GM23338 (cell line): ENCODE results near the gene MYLK2.

ENCODE experiments used
- EZH2 ChIP-seq: fragments of 200-600 bp; sonication (generic); IDR thresholded peaks from one replicate; pipeline ENCODE4 v1.8.0; 2017; ENCODE audit warnings: antibody characterized with exemption, mild to moderate bottlenecking, low read depth; ENCODE audit not compliant: unreplicated experiment
- POLR2AphosphoS5 ChIP-seq: IDR thresholded peaks from 2 replicates; pipeline ENCODE4 v1.6.1; 2016; ENCODE audit warnings: antibody characterized with exemption, low read depth
- ZNF114 ChIP-seq: fragments of 250-450 bp; sonication (Bioruptor Pico); IDR thresholded peaks from 2 replicates; pipeline ENCODE4 v1.5.0; 2020; ENCODE audit warnings: mild to moderate bottlenecking, moderate library complexity
- TF ChIP-seq, protein P1 (sequence below), 2 experiments: fragments of 200-600 bp in 1 of 2; sonication (generic) in 1 of 2; conservative IDR thresholded peaks; 2 replicates each; pipeline versions ENCODE4 v1.5.1 to v1.6.1; 2016 to 2017; ENCODE audit warnings: antibody characterized with exemption in 2 of 2, low read depth in 2 of 2, mild to moderate bottlenecking in 2 of 2, moderate library complexity in 1 of 2

DNA sequence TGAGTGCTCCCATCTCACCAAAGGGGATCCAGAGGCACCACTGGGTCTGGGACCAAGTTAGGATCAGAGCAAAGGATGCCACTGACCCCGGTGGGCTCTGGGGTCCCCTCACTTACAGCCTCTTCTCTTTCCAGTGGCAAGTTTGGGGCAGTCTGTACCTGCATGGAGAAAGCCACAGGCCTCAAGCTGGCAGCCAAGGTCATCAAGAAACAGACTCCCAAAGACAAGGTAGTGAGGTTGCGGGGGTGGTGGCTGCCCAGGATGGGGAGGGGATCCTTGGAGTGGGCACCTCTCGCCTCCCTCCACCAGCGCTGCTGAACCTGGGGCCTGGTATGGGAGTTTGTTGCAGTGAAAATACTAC lies 4.9 kb downstream of the MYLK2 start:
- TF ChIP-seq, protein P1, sequence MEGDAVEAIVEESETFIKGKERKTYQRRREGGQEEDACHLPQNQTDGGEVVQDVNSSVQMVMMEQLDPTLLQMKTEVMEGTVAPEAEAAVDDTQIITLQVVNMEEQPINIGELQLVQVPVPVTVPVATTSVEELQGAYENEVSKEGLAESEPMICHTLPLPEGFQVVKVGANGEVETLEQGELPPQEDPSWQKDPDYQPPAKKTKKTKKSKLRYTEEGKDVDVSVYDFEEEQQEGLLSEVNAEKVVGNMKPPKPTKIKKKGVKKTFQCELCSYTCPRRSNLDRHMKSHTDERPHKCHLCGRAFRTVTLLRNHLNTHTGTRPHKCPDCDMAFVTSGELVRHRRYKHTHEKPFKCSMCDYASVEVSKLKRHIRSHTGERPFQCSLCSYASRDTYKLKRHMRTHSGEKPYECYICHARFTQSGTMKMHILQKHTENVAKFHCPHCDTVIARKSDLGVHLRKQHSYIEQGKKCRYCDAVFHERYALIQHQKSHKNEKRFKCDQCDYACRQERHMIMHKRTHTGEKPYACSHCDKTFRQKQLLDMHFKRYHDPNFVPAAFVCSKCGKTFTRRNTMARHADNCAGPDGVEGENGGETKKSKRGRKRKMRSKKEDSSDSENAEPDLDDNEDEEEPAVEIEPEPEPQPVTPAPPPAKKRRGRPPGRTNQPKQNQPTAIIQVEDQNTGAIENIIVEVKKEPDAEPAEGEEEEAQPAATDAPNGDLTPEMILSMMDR (conservative IDR thresholded peaks at IDR 0.05; ENCODE audit: low read depth in 2 of 2) = no peak
- TF ChIP-seq ZNF114 = no peak
- no peak for TF ChIP-seq POLR2AphosphoS5
- TF ChIP-seq EZH2 = no peak
